A549 (cell line): ENCODE results near the gene AIMP2.

Experiments used
- CBX2 ChIP-seq: fragments of 200-600 bp; sonication (generic); IDR thresholded peaks from 2 replicates; pipeline ENCODE4 v1.6.1; 2016; ENCODE audit warnings: low read depth, mild to moderate bottlenecking, borderline replicate concordance
- CBX8 ChIP-seq: fragments of 200-600 bp; sonication (generic); IDR thresholded peaks from 2 replicates; pipeline ENCODE4 v1.6.1; 2016
- CTCF ChIP-seq: fragments of >200 bp; sonication (Bioruptor Twin); formaldehyde crosslinking; IDR thresholded peaks from 3 replicates; pipeline ENCODE4 v1.5.1; 2016
- EP300 ChIP-seq, 2 experiments: fragments of >200 bp; sonication (Bioruptor Twin); formaldehyde crosslinking; IDR thresholded peaks; 2 replicates in 1 of 2; 3 replicates in 1 of 2; pipeline ENCODE4 v1.6.1; 2016 to 2017
- HOXA7 ChIP-seq: fragments of 250-450 bp; sonication (Bioruptor Pico); IDR thresholded peaks from 2 replicates; pipeline ENCODE4 v1.5.0; 2020; ENCODE audit warnings: mild to moderate bottlenecking, moderate library complexity
- RCOR1 ChIP-seq: fragments of 150-350 bp; IDR thresholded peaks from 2 replicates; pipeline ENCODE4 v1.6.1; 2014; ENCODE audit warnings: antibody characterized with exemption, low read length, low read depth
- TP53 ChIP-seq: fragments of 250-450 bp; sonication (Bioruptor Pico); IDR thresholded peaks from 2 replicates; pipeline ENCODE4 v1.5.0; 2021; ENCODE audit warnings: mild to moderate bottlenecking, moderate library complexity

- no peak for TF ChIP-seq RCOR1
- no peak for TF ChIP-seq CBX8
- TF ChIP-seq CTCF = no peak
- TF ChIP-seq CBX2 = no peak
- TF ChIP-seq TP53 (CRISPR knock-in tag) = no peak
- TF ChIP-seq EP300 (IDR thresholded peaks at IDR 0.05) = no peak
- TF ChIP-seq HOXA7 (CRISPR knock-in tag) = no peak
These were observed 22.5 kb downstream of the AIMP2 start for GRCh38 chr7:6031567-6031966.
